ENCODE measurements around the gene CFAP46. TPM values are rescaled to one million over a fixed set of nuclear protein-coding genes. Genes with fewer than 3 reads are reported as not detected.

The CFAP46 gene
- total and polyA plus RNA-seq, 2 donors (not counting 1 experiment from before 2014, with no cell fraction given): 0.07 TPM; not detected in 1

- Histone ChIP-seq H3K27me3 (replicated peaks in 1 of 4; ENCODE audit: control extremely low read depth in 1 of 4, control insufficient read depth in 3 of 4, insufficient read depth in 4 of 4, low read length in 3 of 4) (peaks cover 0 to 6% (median 0%) of the 10 kb centered on the region in 4 experiments), H4K20me1 (ENCODE audit: control insufficient read depth, insufficient read depth, low read length, poor library complexity, severe bottlenecking) (no peaks in the 10 kb centered on the region), H3K79me2 (ENCODE audit: control insufficient read depth, insufficient read depth, low read length) (no peaks in the 10 kb centered on the region), H3K4me1 (ENCODE audit: control insufficient read depth in 2 of 2, insufficient read depth in 2 of 2, low read length in 2 of 2) (no peaks in the 10 kb centered on the region), H2AFZ (ENCODE audit: insufficient read depth, low read depth, low read length, poor library complexity, severe bottlenecking) (no peak overlapping the region), H3K9me3 (ENCODE audit: control extremely low read depth in 1 of 3, control insufficient read depth in 2 of 3, insufficient read depth in 1 of 3, low read length in 2 of 3) (peaks cover 0 to 18% (median 0%) of the 10 kb centered on the region in 3 donors), H3K9ac (ENCODE audit: low read length) (no peak overlapping the region), H3K27ac (ENCODE audit: low read length in 2 of 2) (no peak overlapping the region), H3K36me3 (replicated peaks in 1 of 2; ENCODE audit: control extremely low read depth in 1 of 2, control insufficient read depth in 1 of 2, extremely low read depth in 1 of 2, insufficient read depth in 2 of 2, low read length in 1 of 2) (no peaks in the 10 kb centered on the region), H3K4me2 (replicated peaks; ENCODE audit: low read depth, low read length, poor library complexity, severe bottlenecking) (no peak overlapping the region), H3K4me3 (ENCODE audit: control extremely low read depth in 1 of 5, extremely low read depth in 1 of 5, insufficient read depth in 1 of 5, low read depth in 2 of 5, low read length in 4 of 5) (no peak overlapping the region)
- Mint-ChIP-seq H3K9me3 (ENCODE audit: insufficient read depth) (no peaks in the 10 kb centered on the region), H3K27ac (no peak overlapping the region), H3K27me3 (peaks cover 5% of the 10 kb centered on the region), H3K4me1 (no peaks in the 10 kb centered on the region), H3K4me3 (no peak overlapping the region)
- 80% methylated on average over 35 of the region's 35 CpGs for WGBS (ENCODE audit: insufficient coverage)
- no peak for TF ChIP-seq CTCF (IDR thresholded peaks at IDR 0.05)
- DNase-seq (no peak), ATAC-seq (ENCODE audit: low read depth) (no peak)
- CTCF ChIA-PET: no interaction called here
- POLR2A ChIA-PET: no interaction called here
- intact Hi-C loops (cut with micrococcal nuclease): no loop called here
These were observed 55.9 kb downstream of the CFAP46 start for GRCh38 chr10:132886211-132887099.

- H3K79me2 ChIP-seq (ENCODE audit: control insufficient read depth, insufficient read depth, low read length): no peaks in the 10 kb centered on the region
- H3K9me3 Mint-ChIP-seq (ENCODE audit: insufficient read depth): no peaks in the 10 kb centered on the region
- no peaks in the 10 kb centered on the region for H3K4me1 ChIP-seq (ENCODE audit: control insufficient read depth in 2 of 2, insufficient read depth in 2 of 2, low read length in 2 of 2)
- ChIA-PET CTCF (no interaction called here), POLR2A (no interaction called here)
- intact Hi-C loops (cut with micrococcal nuclease): no loop called here
- peaks cover 2% of the 10 kb centered on the region for H3K27me3 Mint-ChIP-seq
- H3K4me3 Mint-ChIP-seq: no peak overlapping the region
- H3K4me3 ChIP-seq (ENCODE audit: control extremely low read depth in 1 of 5, extremely low read depth in 1 of 5, insufficient read depth in 1 of 5, low read depth in 2 of 5, low read length in 4 of 5): no peak overlapping the region
- no peak overlapping the region for H3K9ac ChIP-seq (ENCODE audit: low read length)
- H2AFZ ChIP-seq (ENCODE audit: insufficient read depth, low read depth, low read length, poor library complexity, severe bottlenecking): no peak overlapping the region
- no peaks in the 10 kb centered on the region for H3K36me3 ChIP-seq (replicated peaks in 1 of 2; ENCODE audit: control extremely low read depth in 1 of 2, control insufficient read depth in 1 of 2, extremely low read depth in 1 of 2, insufficient read depth in 2 of 2, low read length in 1 of 2)
- ATAC-seq (ENCODE audit: low read depth) (no peak), DNase-seq (no peak)
- no peak overlapping the region for H3K27ac Mint-ChIP-seq
- no peaks in the 10 kb centered on the region for H3K4me1 Mint-ChIP-seq
- no peaks in the 10 kb centered on the region for H4K20me1 ChIP-seq (ENCODE audit: control insufficient read depth, insufficient read depth, low read length, poor library complexity, severe bottlenecking)
- 86% methylated on average over 30 of the region's 31 CpGs for WGBS (ENCODE audit: insufficient coverage)
- no peak overlapping the region for H3K4me2 ChIP-seq (replicated peaks; ENCODE audit: low read depth, low read length, poor library complexity, severe bottlenecking)
- H3K27me3 ChIP-seq (replicated peaks in 1 of 4; ENCODE audit: control extremely low read depth in 1 of 4, control insufficient read depth in 3 of 4, insufficient read depth in 4 of 4, low read length in 3 of 4): no peaks in the 10 kb centered on the region
- TF ChIP-seq EZH2 (IDR thresholded peaks at IDR 0.05; ENCODE audit: borderline replicate concordance, insufficient read depth, low read depth, low read length, poor library complexity, severe bottlenecking) (no peak), CTCF (IDR thresholded peaks at IDR 0.05) (no peak)
- no peak overlapping the region for H3K27ac ChIP-seq (ENCODE audit: low read length in 2 of 2)
- H3K9me3 ChIP-seq (ENCODE audit: control extremely low read depth in 1 of 3, control insufficient read depth in 2 of 3, insufficient read depth in 1 of 3, low read length in 2 of 3): peaks cover 0 to 18% (median 0%) of the 10 kb centered on the region in 3 donors
These were observed 56.7 kb downstream of the CFAP46 start for GRCh38 chr10:132885451-132886210.
